Esophagus muscularis mucosa (tissue), 3 donors: ENCODE results near the gene CBFA2T2.

ENCODE experiments used
- POLR2A ChIP-seq: fragments of 450-650 bp; IDR thresholded peaks from one replicate; pipeline ENCODE4 v1.6.1; 2017; ENCODE audit warnings: antibody characterized with exemption, moderate library complexity, mild to moderate bottlenecking, low read depth
- POLR2AphosphoS5 ChIP-seq, 2 donors: sonication (generic); formaldehyde crosslinking; IDR thresholded peaks; one replicate each; pipeline ENCODE4 v1.6.1; 2017; ENCODE audit warnings: antibody characterized with exemption in 2 of 2
- TF ChIP-seq, protein P1 (sequence below), 3 experiments: fragments of 200-600 bp in 2 of 3; fragments of 450-650 bp in 1 of 3; sonication (generic) in 2 of 3; IDR thresholded peaks; one replicate each; pipeline ENCODE4 v1.5.1; 2017 to 2019; ENCODE audit warnings: antibody characterized with exemption in 3 of 3, mild to moderate bottlenecking in 2 of 3, moderate library complexity in 1 of 3

DNA sequence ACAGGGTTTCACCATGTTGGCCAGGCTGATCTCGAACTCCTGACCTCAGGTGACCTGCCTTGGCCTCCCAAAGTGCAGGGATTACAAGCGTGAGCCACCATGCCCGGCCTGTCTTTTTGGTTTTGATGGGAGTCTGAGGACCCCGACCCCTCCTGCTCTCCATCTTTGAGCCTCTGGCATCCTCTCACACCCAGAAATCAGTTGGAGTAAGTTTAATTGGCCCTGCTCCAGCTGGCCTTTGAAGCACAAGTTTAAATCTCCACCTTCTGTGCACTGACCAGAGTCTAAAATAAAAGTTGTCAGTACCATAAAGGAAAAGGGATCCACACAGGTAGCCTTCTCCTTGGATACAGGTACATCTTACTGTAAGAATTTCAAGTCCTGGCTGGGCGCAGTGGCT lies 156.3 kb downstream of the CBFA2T2 start:
- TF ChIP-seq POLR2AphosphoS5 (IDR thresholded peaks at IDR 0.05) (no peak), POLR2A (no peak)
- TF ChIP-seq, protein P1, sequence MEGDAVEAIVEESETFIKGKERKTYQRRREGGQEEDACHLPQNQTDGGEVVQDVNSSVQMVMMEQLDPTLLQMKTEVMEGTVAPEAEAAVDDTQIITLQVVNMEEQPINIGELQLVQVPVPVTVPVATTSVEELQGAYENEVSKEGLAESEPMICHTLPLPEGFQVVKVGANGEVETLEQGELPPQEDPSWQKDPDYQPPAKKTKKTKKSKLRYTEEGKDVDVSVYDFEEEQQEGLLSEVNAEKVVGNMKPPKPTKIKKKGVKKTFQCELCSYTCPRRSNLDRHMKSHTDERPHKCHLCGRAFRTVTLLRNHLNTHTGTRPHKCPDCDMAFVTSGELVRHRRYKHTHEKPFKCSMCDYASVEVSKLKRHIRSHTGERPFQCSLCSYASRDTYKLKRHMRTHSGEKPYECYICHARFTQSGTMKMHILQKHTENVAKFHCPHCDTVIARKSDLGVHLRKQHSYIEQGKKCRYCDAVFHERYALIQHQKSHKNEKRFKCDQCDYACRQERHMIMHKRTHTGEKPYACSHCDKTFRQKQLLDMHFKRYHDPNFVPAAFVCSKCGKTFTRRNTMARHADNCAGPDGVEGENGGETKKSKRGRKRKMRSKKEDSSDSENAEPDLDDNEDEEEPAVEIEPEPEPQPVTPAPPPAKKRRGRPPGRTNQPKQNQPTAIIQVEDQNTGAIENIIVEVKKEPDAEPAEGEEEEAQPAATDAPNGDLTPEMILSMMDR (IDR thresholded peaks at IDR 0.05), result no peak
